K562 (cell line): ENCODE measurements around the gene TRIM24. TPM values are rescaled to one million over a fixed set of nuclear protein-coding genes. Genes with fewer than 3 reads are reported as not detected.
A peak's percentile ranks its signal among the peaks of the same experiment; 100 is the strongest.

ENCODE experiments used
- ASH1L ChIP-seq: fragments of 450-650 bp; IDR thresholded peaks from 2 replicates; pipeline ENCODE4 v1.6.1; 2018; ENCODE audit warnings: borderline replicate concordance, mild to moderate bottlenecking, low read depth; ENCODE audit not compliant: partially characterized antibody
- ATF7 ChIP-seq: fragments of 450-650 bp; IDR thresholded peaks from 2 replicates; pipeline ENCODE4 v1.7.1; 2014; ENCODE audit warnings: mild to moderate bottlenecking, moderate library complexity
- CC2D1A ChIP-seq: fragments of 450-650 bp; IDR thresholded peaks from 2 replicates; pipeline ENCODE4 v1.6.1; 2017; ENCODE audit warnings: mild to moderate bottlenecking
- EGR1 ChIP-seq: fragments of 450-650 bp; conservative IDR thresholded peaks from 2 replicates; pipeline ENCODE4 v1.6.1; 2017; ENCODE audit warnings: mild to moderate bottlenecking
- GATA2 ChIP-seq: sonication (generic); formaldehyde crosslinking; IDR thresholded peaks from 2 replicates; pipeline ENCODE4 v1.4.0; 2020; ENCODE audit warnings: mild to moderate bottlenecking, missing genetic modification reagents
- ILK ChIP-seq: fragments of 450-650 bp; IDR thresholded peaks from 2 replicates; pipeline ENCODE4 v1.6.1; 2016; ENCODE audit warnings: missing genetic modification characterization, low read depth, mild to moderate bottlenecking, missing compliant biosample characterization, moderate library complexity, borderline replicate concordance
- MYC ChIP-seq, 2 experiments: fragments of 250-450 bp in 1 of 2; sonication (Bioruptor Pico) in 1 of 2; IDR thresholded peaks; 2 replicates each; pipeline versions ENCODE4 v1.5.1 to v1.6.1; 2012 to 2021; ENCODE audit warnings: low read depth in 2 of 2, borderline replicate concordance in 1 of 2, improper control_type of control experiment in 1 of 2, low read length in 1 of 2, mild to moderate bottlenecking in 1 of 2, moderate library complexity in 1 of 2
- NFXL1 ChIP-seq: fragments of 450-650 bp; formaldehyde crosslinking; IDR thresholded peaks from 2 replicates; pipeline ENCODE4 v1.4.0; 2021; ENCODE audit warnings: mild to moderate bottlenecking
- PTBP1 ChIP-seq: fragments of 200-400 bp; formaldehyde crosslinking; IDR thresholded peaks from 2 replicates; pipeline ENCODE4 v1.6.1; 2017; ENCODE audit warnings: low read depth, low read length
- TRIM25 ChIP-seq: fragments of 450-650 bp; IDR thresholded peaks from 2 replicates; pipeline ENCODE4 v1.7.0; 2016; ENCODE audit warnings: borderline replicate concordance
- TRIM28 ChIP-seq: fragments of 450-650 bp; IDR thresholded peaks from 2 replicates; pipeline ENCODE4 v1.6.1; 2017
- ZBTB17 ChIP-seq: fragments of 450-650 bp; formaldehyde crosslinking; IDR thresholded peaks from 2 replicates; pipeline ENCODE4 v1.4.0; 2020; ENCODE audit warnings: mild to moderate bottlenecking
- ZBTB40 ChIP-seq, 2 experiments: fragments of 450-650 bp in 1 of 2; sonication (generic) in 1 of 2; formaldehyde crosslinking in 1 of 2; IDR thresholded peaks; 2 replicates each; pipeline versions ENCODE4 v1.7.1 to v1.9.0; 2016 to 2022; ENCODE audit warnings: inconsistent platforms in 1 of 2, mild to moderate bottlenecking in 1 of 2, missing genetic modification reagents in 1 of 2
- ZNF280B ChIP-seq: fragments of 250-450 bp; sonication (Bioruptor Pico); IDR thresholded peaks from 2 replicates; pipeline ENCODE4 v1.5.1; 2021; ENCODE audit warnings: mild to moderate bottlenecking
- polyA plus RNA-seq, 8 experiments: library from polyadenylated mRNA; depleted of rRNA in 4 of 8; stranded (reverse) in 5 of 8; unstranded in 3 of 8; fragments of >200 nt; fragmentation: Nextera tagmentation in 2 of 8; fragmentation: Illumina TruSeq in 1 of 8; extraction: Ambion mirVana in 2 of 8; extraction: Trizol in 1 of 8; gene quantifications; 2 replicates each; pipeline versions ENCODE4 v1.2.1 to v1.2.3, GENCODE V29; 2011 to 2014; ENCODE audit warnings: inconsistent platforms in 1 of 8, missing spikeins in 1 of 8
- total RNA-seq, 7 experiments: library from RNA; depleted of rRNA in 6 of 7; stranded (reverse); fragments of >200 nt in 6 of 7; fragmentation: Illumina TruSeq in 2 of 7; extraction: Trizol in 2 of 7; gene quantifications; 2 replicates each; pipeline versions ENCODE4 v1.2.1 to v1.2.3, GENCODE V29; 2011 to 2021; ENCODE audit warnings: low replicate concordance in 1 of 7

Gene TRIM24
- total and polyA plus RNA-seq, 9 of the 15 experiments (the other 6 are each of a cell fraction or from before 2014, with no cell fraction given) = 13.4 to 74.0 (median 41.7) TPM

GRCh38 chr7:138527746-138528223 lies 67.7 kb downstream of the TRIM24 start (continued):
- TF ChIP-seq ZBTB40 (IDR thresholded peaks at IDR 0.05) = 0 out of 2 replicates have a peak, but pooled peaks have one; percentile 33
- TF ChIP-seq ZBTB40 (CRISPR knock-in tag; IDR thresholded peaks at IDR 0.05) = no peak
- TF ChIP-seq ATF7 = peak; percentile 66
- no peak for TF ChIP-seq TRIM25
- TF ChIP-seq PTBP1 = no peak
- peak; percentile 23; the same call in 1 of the 2 replicates for TF ChIP-seq MYC (IDR thresholded peaks at IDR 0.05; ENCODE audit: low read depth, low read length)
- TF ChIP-seq MYC (CRISPR knock-in tag; IDR thresholded peaks at IDR 0.05; ENCODE audit: borderline replicate concordance, low read depth) = no peak
- peak; percentile 79 for TF ChIP-seq GATA2
- peak; percentile 100 for TF ChIP-seq ZNF280B
- peak; percentile 85 for TF ChIP-seq CC2D1A
- peak; percentile 63; the same call in 1 of the 2 replicates for TF ChIP-seq ZBTB17 (CRISPR knock-in tag)
- 0 out of 2 replicates have a peak, but pooled peaks have one; percentile 8 for TF ChIP-seq EGR1
- peak; percentile 100 for TF ChIP-seq TRIM28
- TF ChIP-seq NFXL1 = 0 out of 2 replicates have a peak, but pooled peaks have one; percentile 17
- no peak for TF ChIP-seq ASH1L
- no peak for TF ChIP-seq ILK (tag)
